ENCODE measurements around the gene MATK.

MATK gene

DNA sequence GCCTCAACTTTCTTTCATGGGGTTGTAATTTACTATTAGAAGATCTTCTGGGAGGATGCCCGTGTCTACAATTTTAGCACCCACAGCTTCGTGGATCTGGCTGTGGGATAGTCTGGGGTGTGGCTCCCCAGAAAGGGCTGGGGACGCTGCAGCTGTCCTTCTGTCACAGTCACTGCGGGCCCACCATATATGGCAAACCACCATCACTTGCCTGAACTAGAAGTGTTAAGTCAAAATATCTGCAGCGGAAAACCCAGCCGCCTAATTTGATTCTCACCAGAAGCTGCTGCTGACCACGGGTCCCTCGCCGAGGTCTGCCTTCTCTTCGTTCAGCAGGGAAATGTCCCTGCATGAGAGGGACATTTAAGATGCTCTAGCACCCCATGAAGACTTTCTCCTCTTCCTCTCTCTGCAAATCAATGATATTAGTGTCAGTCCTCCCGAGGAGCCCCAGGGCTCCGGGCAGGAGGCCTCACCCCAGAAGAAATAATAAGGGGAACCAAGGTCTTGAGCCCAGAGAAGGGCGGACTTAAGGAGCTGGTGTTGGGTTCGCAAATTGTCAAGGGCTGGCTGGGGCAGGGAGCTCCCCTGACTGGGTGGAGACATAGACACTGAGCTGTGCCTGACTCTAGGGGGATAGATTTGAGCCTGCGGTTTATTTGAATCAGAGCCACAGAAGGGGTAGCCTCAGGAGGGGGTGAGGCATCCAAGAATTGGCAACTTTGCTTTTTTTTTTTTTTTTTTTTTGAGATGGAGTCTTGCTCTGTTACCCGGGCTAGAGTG, 3.0 kb upstream of the MATK start:
- TF ChIP-seq POLR2AphosphoS5 (IDR thresholded peaks at IDR 0.05; ENCODE audit: low read depth, low read length) (no peak), SIN3A (IDR thresholded peaks at IDR 0.05; ENCODE audit: borderline replicate concordance, insufficient read depth, low read length) (no peak), FOXP2 (optimal IDR thresholded peaks at IDR 0.05; ENCODE audit: borderline replicate concordance, extremely low read depth, extremely low read length, insufficient read depth) (no peak), TAF1 (IDR thresholded peaks at IDR 0.05; ENCODE audit: borderline replicate concordance, insufficient read depth, low read length) (no peak)
- TF ChIP-seq, protein P1, sequence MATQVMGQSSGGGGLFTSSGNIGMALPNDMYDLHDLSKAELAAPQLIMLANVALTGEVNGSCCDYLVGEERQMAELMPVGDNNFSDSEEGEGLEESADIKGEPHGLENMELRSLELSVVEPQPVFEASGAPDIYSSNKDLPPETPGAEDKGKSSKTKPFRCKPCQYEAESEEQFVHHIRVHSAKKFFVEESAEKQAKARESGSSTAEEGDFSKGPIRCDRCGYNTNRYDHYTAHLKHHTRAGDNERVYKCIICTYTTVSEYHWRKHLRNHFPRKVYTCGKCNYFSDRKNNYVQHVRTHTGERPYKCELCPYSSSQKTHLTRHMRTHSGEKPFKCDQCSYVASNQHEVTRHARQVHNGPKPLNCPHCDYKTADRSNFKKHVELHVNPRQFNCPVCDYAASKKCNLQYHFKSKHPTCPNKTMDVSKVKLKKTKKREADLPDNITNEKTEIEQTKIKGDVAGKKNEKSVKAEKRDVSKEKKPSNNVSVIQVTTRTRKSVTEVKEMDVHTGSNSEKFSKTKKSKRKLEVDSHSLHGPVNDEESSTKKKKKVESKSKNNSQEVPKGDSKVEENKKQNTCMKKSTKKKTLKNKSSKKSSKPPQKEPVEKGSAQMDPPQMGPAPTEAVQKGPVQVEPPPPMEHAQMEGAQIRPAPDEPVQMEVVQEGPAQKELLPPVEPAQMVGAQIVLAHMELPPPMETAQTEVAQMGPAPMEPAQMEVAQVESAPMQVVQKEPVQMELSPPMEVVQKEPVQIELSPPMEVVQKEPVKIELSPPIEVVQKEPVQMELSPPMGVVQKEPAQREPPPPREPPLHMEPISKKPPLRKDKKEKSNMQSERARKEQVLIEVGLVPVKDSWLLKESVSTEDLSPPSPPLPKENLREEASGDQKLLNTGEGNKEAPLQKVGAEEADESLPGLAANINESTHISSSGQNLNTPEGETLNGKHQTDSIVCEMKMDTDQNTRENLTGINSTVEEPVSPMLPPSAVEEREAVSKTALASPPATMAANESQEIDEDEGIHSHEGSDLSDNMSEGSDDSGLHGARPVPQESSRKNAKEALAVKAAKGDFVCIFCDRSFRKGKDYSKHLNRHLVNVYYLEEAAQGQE (IDR thresholded peaks at IDR 0.05; ENCODE audit: insufficient read depth in 1 of 2, low read depth in 2 of 2, low read length in 2 of 2): no peak

DNA sequence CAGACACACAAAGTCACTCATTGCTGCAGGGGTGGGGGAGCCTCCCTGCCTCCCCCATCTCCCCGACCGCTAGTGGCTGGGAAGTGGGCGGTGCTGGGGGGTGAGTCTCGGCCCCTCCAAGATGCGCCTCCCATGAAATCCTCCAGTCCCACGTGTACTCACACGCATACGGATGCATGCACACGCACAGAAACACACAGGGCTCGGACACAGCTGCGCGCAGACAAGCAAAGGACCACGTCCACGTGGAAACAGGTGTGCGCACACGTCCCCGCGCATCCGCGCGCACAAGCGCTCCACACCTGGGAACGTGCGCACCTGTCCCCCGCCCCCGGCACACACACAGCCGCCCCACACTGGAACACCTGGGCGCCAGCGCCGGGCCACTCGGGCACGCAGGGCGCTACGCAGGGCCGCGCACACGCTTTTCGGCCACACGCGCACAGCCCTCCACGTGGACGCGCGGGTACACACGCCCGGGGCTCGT, 687 bp downstream of the MATK start:
- no peak for TF ChIP-seq POLR2AphosphoS5 (IDR thresholded peaks at IDR 0.05; ENCODE audit: low read depth, low read length)
- no peak for TF ChIP-seq SIN3A (IDR thresholded peaks at IDR 0.05; ENCODE audit: borderline replicate concordance, insufficient read depth, low read length)
- no peak for TF ChIP-seq TAF1 (IDR thresholded peaks at IDR 0.05; ENCODE audit: borderline replicate concordance, insufficient read depth, low read length)
- TF ChIP-seq, protein P1 (IDR thresholded peaks at IDR 0.05; ENCODE audit: insufficient read depth in 1 of 2, low read depth in 2 of 2, low read length in 2 of 2): no peak
- no peak for TF ChIP-seq FOXP2 (optimal IDR thresholded peaks at IDR 0.05; ENCODE audit: borderline replicate concordance, extremely low read depth, extremely low read length, insufficient read depth)

DNA sequence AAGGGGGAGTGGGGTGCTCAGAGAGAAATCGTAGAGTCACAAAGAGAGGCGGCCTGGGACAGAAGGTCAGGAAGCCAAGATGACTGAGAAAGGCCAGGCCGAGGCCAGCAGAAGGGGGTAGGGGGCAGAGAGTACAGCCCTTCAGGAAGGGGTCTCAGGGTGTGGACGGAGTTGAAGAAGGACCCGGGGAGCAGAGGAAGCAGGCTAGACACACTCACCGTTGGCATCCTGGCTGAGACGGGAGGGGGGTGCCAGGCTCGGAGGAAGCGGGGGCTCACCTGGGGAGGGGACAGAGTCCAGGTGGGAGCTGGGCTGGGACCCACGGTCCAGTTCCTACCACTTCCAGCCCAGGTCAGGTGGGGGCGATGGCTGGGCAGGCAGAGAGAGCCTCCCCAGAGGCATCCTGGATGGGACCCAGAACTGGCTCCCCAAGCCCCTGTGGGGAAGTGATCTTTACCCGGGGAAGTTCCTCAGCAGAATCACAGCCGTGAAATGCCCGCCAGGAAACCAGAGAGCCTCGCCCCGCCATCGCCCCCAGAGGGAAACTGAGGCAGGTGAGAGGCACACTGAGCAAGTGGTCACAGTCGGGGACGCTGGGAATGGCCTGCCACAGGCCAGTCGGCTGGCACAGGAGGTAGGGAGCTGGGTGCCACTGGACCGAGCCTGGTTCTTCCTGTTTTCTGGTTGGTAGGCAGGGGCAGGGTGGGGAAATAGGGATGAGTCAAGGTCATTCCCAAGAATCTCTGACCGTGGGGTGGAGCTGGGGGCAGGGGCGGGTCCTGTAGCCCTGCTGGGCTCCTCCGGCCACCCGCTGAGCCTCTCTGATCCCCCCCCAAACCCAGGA, 1.4 kb downstream of the MATK start:
- TF ChIP-seq FOXP2 (optimal IDR thresholded peaks at IDR 0.05; ENCODE audit: borderline replicate concordance, extremely low read depth, extremely low read length, insufficient read depth) (no peak), SIN3A (IDR thresholded peaks at IDR 0.05; ENCODE audit: borderline replicate concordance, insufficient read depth, low read length) (no peak), POLR2AphosphoS5 (IDR thresholded peaks at IDR 0.05; ENCODE audit: low read depth, low read length) (no peak), TAF1 (IDR thresholded peaks at IDR 0.05; ENCODE audit: borderline replicate concordance, insufficient read depth, low read length) (no peak)
- TF ChIP-seq, protein P1 (IDR thresholded peaks at IDR 0.05; ENCODE audit: insufficient read depth in 1 of 2, low read depth in 2 of 2, low read length in 2 of 2): no peak

DNA sequence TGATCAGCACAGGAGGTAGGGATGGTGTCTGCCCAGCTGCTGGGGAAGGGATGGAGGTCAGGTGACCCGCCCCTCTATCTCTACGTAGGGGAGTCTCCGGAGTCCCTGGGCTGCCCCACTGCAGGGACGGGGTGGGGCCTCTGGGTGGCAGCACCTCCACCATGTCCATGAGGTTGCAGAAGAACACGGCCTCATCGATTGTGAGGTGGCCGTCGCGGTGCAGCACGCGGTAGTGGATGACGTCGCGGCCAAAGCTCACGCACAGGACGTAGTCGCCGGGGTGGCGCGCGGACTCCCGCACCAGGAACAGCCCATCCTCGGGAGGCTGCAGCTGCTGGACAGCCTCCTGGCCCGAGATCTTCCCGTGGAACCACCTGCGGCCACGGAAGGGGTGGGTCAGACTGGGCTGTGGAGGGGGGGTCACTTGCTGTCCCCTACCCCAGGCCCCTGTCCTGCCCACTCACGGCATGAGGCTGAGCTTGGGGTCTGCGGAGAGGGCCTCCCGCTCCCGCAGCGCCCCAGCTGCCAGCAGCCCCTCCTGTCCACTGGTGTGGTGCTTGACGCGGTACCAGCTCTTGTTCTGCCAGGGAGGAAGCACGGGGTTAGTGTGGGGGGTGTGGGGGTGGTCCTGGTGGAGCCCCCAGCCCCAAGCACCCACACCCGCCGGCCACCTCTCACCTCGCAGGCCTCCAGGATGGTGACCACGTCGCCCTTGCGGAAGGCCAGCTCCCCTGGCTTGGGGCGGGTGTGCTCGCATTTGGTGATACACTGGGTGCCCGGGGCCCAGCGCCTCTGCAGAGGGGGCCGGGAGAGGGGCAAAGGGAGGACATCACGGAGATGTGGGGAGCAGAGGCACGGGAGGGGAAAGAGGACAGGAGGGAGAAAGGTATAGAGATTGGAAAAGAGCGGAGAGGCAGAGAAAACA, 2.3 kb downstream of the MATK start:
- TF ChIP-seq, protein P1 (IDR thresholded peaks at IDR 0.05; ENCODE audit: insufficient read depth in 1 of 2, low read depth in 2 of 2, low read length in 2 of 2): no peak
- TF ChIP-seq TAF1 (IDR thresholded peaks at IDR 0.05; ENCODE audit: borderline replicate concordance, insufficient read depth, low read length) (no peak), SIN3A (IDR thresholded peaks at IDR 0.05; ENCODE audit: borderline replicate concordance, insufficient read depth, low read length) (no peak), POLR2AphosphoS5 (IDR thresholded peaks at IDR 0.05; ENCODE audit: low read depth, low read length) (no peak), FOXP2 (optimal IDR thresholded peaks at IDR 0.05; ENCODE audit: borderline replicate concordance, extremely low read depth, extremely low read length, insufficient read depth) (no peak)

All from PFSK-1 (cell line).